ENCODE data around the gene UBAC2.

DNA sequence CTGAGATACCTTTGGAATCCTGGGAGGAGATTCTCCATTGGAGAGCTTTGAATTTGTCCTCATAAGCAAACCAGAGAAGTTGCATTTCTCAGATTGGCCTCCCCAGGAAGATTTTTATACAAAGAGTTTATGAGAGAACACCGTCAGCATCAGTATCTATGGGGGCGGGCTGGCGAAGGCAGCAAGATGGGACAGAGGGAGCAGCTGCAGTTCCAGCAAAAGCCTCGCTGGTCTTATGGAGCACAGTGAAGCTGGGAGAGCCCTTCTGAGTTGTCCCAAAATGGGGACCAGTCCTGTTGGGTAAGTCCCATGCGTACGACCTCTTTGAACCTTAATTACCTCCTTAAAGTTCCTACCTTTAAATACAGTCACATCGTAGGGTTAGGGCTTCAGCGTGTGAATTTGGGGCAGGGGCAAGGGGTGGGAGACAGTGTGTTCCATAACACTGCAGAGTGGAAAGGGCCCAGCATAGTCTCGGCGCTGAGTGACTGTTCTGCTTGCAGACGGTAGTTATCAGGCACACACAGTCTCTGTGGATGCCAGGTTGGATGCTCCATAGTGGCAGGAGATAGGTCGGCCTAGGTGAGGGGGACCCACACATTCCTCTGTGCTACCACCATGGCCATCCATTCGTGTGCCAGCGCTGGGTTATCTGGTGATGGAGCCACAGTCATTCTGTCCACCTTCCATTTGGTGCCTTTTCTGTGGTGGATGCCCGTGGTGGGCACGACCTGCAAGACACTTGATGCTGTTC, 141.5 kb downstream of the UBAC2 start:
- TF ChIP-seq, protein P1, sequence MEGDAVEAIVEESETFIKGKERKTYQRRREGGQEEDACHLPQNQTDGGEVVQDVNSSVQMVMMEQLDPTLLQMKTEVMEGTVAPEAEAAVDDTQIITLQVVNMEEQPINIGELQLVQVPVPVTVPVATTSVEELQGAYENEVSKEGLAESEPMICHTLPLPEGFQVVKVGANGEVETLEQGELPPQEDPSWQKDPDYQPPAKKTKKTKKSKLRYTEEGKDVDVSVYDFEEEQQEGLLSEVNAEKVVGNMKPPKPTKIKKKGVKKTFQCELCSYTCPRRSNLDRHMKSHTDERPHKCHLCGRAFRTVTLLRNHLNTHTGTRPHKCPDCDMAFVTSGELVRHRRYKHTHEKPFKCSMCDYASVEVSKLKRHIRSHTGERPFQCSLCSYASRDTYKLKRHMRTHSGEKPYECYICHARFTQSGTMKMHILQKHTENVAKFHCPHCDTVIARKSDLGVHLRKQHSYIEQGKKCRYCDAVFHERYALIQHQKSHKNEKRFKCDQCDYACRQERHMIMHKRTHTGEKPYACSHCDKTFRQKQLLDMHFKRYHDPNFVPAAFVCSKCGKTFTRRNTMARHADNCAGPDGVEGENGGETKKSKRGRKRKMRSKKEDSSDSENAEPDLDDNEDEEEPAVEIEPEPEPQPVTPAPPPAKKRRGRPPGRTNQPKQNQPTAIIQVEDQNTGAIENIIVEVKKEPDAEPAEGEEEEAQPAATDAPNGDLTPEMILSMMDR (conservative IDR thresholded peaks at IDR 0.05 in 1 of 2, IDR thresholded peaks at IDR 0.05 in 1 of 2; ENCODE audit: low read depth in 1 of 2, low read length in 2 of 2) = no peak
- no peak for TF ChIP-seq EZH2 (IDR thresholded peaks at IDR 0.05; ENCODE audit: low read length, missing control alignments)

All from fibroblast of lung (primary cell).